Measurements from ENCODE around the gene BMP2K.

GRCh38 chr4:78748381-78748780, 27.8 kb upstream of the BMP2K start:
- TF ChIP-seq CTCF (optimal IDR thresholded peaks at IDR 0.05 in 1 of 3, IDR thresholded peaks at IDR 0.05 in 1 of 3, conservative IDR thresholded peaks at IDR 0.05 in 1 of 3; ENCODE audit: extremely low read depth in 1 of 3, insufficient read depth in 2 of 3, low read length in 3 of 3), result peak in 1 of 3 experiments; percentile 9
- no peak for TF ChIP-seq EZH2 (IDR thresholded peaks at IDR 0.05; ENCODE audit: low read length)
